Heart left ventricle (tissue), 16 donors: ENCODE data around the gene IKZF1. TPM values are rescaled to one million over a fixed set of nuclear protein-coding genes. Genes with fewer than 3 reads are reported as not detected.
A peak's percentile ranks its signal among the peaks of the same experiment; 100 is the strongest.

ENCODE experiments used
- ATAC-seq, 4 donors: fragments of 200-7000 bp; cut with Tn5 transposase; one replicate each; pipeline ENCODE4 v1.9.1; 2020 to 2022; ENCODE audit warnings: moderate library complexity in 4 of 4, mild to moderate bottlenecking in 3 of 4, moderate number of reproducible peaks in 1 of 4
- DNase-seq, 5 donors: peaks; one replicate each; pipeline ENCODE4 v3.0.0-alpha.2; 2020
- H3K27ac ChIP-seq, 12 donors: fragments of 200-600 bp; sonication (generic) in 4 of 12; one replicate each; pipeline versions ENCODE4 v1.5.0 to v1.8.0; 2016 to 2022; ENCODE audit warnings: mild to moderate bottlenecking in 2 of 12
- H3K27me3 ChIP-seq, 9 donors: fragments of 200-600 bp; sonication (generic) in 2 of 9; one replicate each; pipeline versions ENCODE4 v1.5.1 to v1.8.0; 2016 to 2022; ENCODE audit warnings: mild to moderate bottlenecking in 3 of 9
- H3K36me3 ChIP-seq, 9 donors: fragments of 200-600 bp; sonication (generic) in 2 of 9; one replicate each; pipeline versions ENCODE4 v1.5.0 to v1.8.0; 2018 to 2022; ENCODE audit warnings: mild to moderate bottlenecking in 2 of 9
- H3K4me1 ChIP-seq, 12 donors: fragments of 200-600 bp; sonication (generic) in 4 of 12; one replicate each; pipeline versions ENCODE4 v1.5.0 to v1.8.0; 2016 to 2022; ENCODE audit warnings: mild to moderate bottlenecking in 3 of 12
- H3K4me3 ChIP-seq, 12 donors: fragments of 200-600 bp; sonication (generic) in 4 of 12; one replicate each; pipeline versions ENCODE4 v1.5.0 to v1.8.0; 2017 to 2022; ENCODE audit warnings: mild to moderate bottlenecking in 9 of 12, moderate library complexity in 4 of 12
- H3K9me3 ChIP-seq, 12 donors: fragments of 200-600 bp; sonication (generic) in 4 of 12; one replicate each; pipeline versions ENCODE4 v1.5.0 to v1.8.0; 2016 to 2022; ENCODE audit warnings: mild to moderate bottlenecking in 1 of 12
- CTCF ChIP-seq, 12 donors: fragments of 200-600 bp; sonication (generic) in 4 of 12; IDR thresholded peaks; one replicate each; pipeline versions ENCODE4 v1.5.0 to v1.8.0; 2018 to 2022; ENCODE audit warnings: antibody characterized with exemption in 12 of 12, mild to moderate bottlenecking in 5 of 12
- POLR2A ChIP-seq, 2 donors: fragments of 450-650 bp; IDR thresholded peaks; one replicate each; pipeline ENCODE4 v1.6.1; 2017; ENCODE audit warnings: antibody characterized with exemption in 2 of 2, mild to moderate bottlenecking in 2 of 2, moderate library complexity in 2 of 2
- WGBS, 4 donors: extraction: QIAGEN DNeasy Blood & Tissue Kit in 2 of 4; methylation state at CpG; one replicate each; pipeline versions ENCODE4 v1.1.5 to v1.1.7; 2013 to 2018; 5-methylcytosine and 5-hydroxymethylcytosine counted together
- intact Hi-C, 10 donors: fragments of 100-400 bp; cut with DNase I; formaldehyde crosslinking; loops; one replicate each; pipeline versions ENCODE4 v1.11.1 to v1.14.2; 2022
- polyA plus RNA-seq, 2 donors: library from polyadenylated mRNA; stranded (reverse); fragments of 200-250 nt; gene quantifications; one replicate each; pipeline ENCODE4 v1.2.3, GENCODE V29; 2013
- total RNA-seq, 9 donors: library from RNA; depleted of rRNA in 2 of 9; stranded (reverse); fragments of >200 nt in 2 of 9; fragmentation: NEBNext Ultra II Directional in 3 of 9; extraction: Animal tissue kit (Norgen Biotek cat#: 25700) in 3 of 9; gene quantifications; one replicate each; pipeline versions ENCODE4 v1.1.0 to v1.2.4, GENCODE V29; 2016 to 2023
- donor health status: ischemic (EF 13 %, LVEDD 7.1; RV severe dilation, severe dysfunction).
- donor health status: healthy with polysubstance abuse.
- donor health status: DM: no; HTN: yes; CAD: no.
- donor health status: DM: no; HTN: no; CAD: no.
- donor health status: ischemic (EF 25% LVEDD 6.9; RV normal size, moderate dysfunction).
- donor health status: ischemic (EF 25% LVEDD 5.7; RV mildly dilated, moderate dysfunction).
- donor health status: healthy.
- donor health status: DM: yes; HTN: yes; CAD: no.
- donor health status: ischemic (EF 35%, LVEDD 5.7; RV mildly dilated, moderate dysfunction).
- donor health status: nonischemic (EF 11% LVEDD 7.7; RV severe dilation, severe dysfunction).
- donor health status: DM: yes; HTN: yes; CAD: no.
- donor health status: PGD.
- donor health status: ischemic (EF 29% LVEDD 5.4; RV normal size, mild dysfunction).
- donor health status: nonischemic (EF 23%, LVEDD 6.1; RV moderate dilation, normal function).

IKZF1 gene
- total and polyA plus RNA-seq, 11 donors, result 0.30 to 27.8 (median 2.4) TPM

GRCh38 chr7:50331564-50332208, 27.2 kb downstream of the IKZF1 start:
- H3K4me1 ChIP-seq, result peaks cover 0 to 72% (median 0%) of the 10 kb centered on the region in 12 donors
- no peak for TF ChIP-seq CTCF (IDR thresholded peaks at IDR 0.05)
- TF ChIP-seq POLR2A (IDR thresholded peaks at IDR 0.05), result no peak
- H3K4me3 ChIP-seq, result no peak overlapping the region
- no peaks in the 10 kb centered on the region for H3K9me3 ChIP-seq
- peaks cover 0 to 16% (median 0%) of the 10 kb centered on the region in 9 donors for H3K36me3 ChIP-seq
- 54 to 66% (median 59%) methylated on average over 2 of the region's 2 CpGs for WGBS, 4 donors
- peak overlapping the region in 1 of 12 donors; percentile 79 for H3K27ac ChIP-seq
- DNase-seq (no peak), ATAC-seq (no peak)
- intact Hi-C loops, result no loop called here
- H3K27me3 ChIP-seq, result peaks cover 0 to 57% (median 0%) of the 10 kb centered on the region in 9 donors

GRCh38 chr7:50332241-50333165, 28.0 kb downstream of the IKZF1 start:
- H3K27me3 ChIP-seq, result peaks cover 0 to 49% (median 0%) of the 10 kb centered on the region in 9 donors
- no peak for ATAC-seq

DNA sequence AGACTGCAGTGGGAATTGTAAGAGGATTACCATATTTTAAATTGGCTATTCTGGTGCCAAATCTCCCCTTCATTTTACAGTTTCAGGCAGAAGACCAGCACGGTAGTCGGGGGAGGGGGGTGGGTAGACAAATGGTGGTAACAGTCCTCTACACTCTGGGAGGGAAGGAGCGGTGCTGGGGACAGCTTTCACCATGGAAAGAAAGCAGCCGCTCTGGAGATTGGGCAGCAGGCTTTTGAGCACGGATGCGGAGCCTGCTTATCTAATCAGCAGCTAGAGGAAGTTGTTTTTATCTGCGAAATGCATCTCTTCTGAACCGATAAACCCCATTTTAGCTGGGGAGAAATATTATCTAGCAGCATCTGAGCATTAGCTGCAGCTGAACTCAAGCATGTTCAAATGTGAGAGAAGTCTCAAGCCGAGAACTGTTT, 28.7 kb downstream of the IKZF1 start:
- Histone ChIP-seq H3K36me3 (peaks cover 0 to 3% (median 0%) of the 10 kb centered on the region in 9 donors), H3K4me1 (peaks cover 0 to 87% (median 0%) of the 10 kb centered on the region in 12 donors), H3K9me3 (no peaks in the 10 kb centered on the region), H3K27me3 (peaks cover 0 to 44% (median 0%) of the 10 kb centered on the region in 9 donors), H3K4me3 (no peak overlapping the region), H3K27ac (peak overlapping the region in 1 of 12 donors; percentile 79)
- TF ChIP-seq CTCF (IDR thresholded peaks at IDR 0.05) (no peak), POLR2A (IDR thresholded peaks at IDR 0.05) (no peak)
- no peak for DNase-seq
- intact Hi-C loops, result no loop called here
- WGBS, 4 donors, result 6 to 9% (median 6%) methylated on average over 9 of the region's 9 CpGs
- no peak for ATAC-seq

More at GRCh38 chr7:50332241-50333165, 28.0 kb downstream of the IKZF1 start:
- no peaks in the 10 kb centered on the region for H3K9me3 ChIP-seq
- TF ChIP-seq CTCF (IDR thresholded peaks at IDR 0.05) (no peak), POLR2A (IDR thresholded peaks at IDR 0.05) (no peak)
- 69 to 77% (median 70%) methylated on average over 8 of the region's 8 CpGs for whole genome bisulfite sequencing, 4 donors
- no peak overlapping the region for H3K4me3 ChIP-seq
- DNase-seq, result no peak
- intact Hi-C loops, result no loop called here
- H3K27ac ChIP-seq, result peak overlapping the region in 1 of 12 donors; percentile 79
- peaks cover 0 to 10% (median 0%) of the 10 kb centered on the region in 9 donors for H3K36me3 ChIP-seq
- H3K4me1 ChIP-seq, result peaks cover 0 to 80% (median 0%) of the 10 kb centered on the region in 12 donors
